Ectodermal cell (in vitro differentiated cells): ENCODE data around the gene OBSCN.

Experiments
- H3K27ac ChIP-seq: 2 replicates; pipeline ENCODE4 v1.7.0; 2013; ENCODE audit warnings: mild to moderate bottlenecking, low read depth, low read length; ENCODE audit not compliant: insufficient read depth, poor library complexity, severe bottlenecking
- H3K27me3 ChIP-seq: 2 replicates; pipeline ENCODE4 v1.7.0; 2013; ENCODE audit warnings: mild to moderate bottlenecking, low read length; ENCODE audit not compliant: insufficient read depth, control insufficient read depth, poor library complexity, severe bottlenecking
- H3K36me3 ChIP-seq: one replicate; pipeline ENCODE4 v1.7.0; 2013; ENCODE audit warnings: low read length; ENCODE audit not compliant: control insufficient read depth, insufficient read depth
- H3K4me1 ChIP-seq: one replicate; pipeline ENCODE4 v1.7.0; 2013; ENCODE audit warnings: low read length; ENCODE audit not compliant: control insufficient read depth, insufficient read depth
- H3K4me3 ChIP-seq: 2 replicates; pipeline ENCODE4 v1.7.0; 2013; ENCODE audit warnings: low read depth, low read length, control low read depth; ENCODE audit not compliant: insufficient read depth
- H3K9me3 ChIP-seq: 2 replicates; pipeline ENCODE4 v1.7.0; 2013; ENCODE audit warnings: mild to moderate bottlenecking, low read length, moderate library complexity; ENCODE audit not compliant: control insufficient read depth
- WGBS, 2 experiments: methylation state at CpG; one replicate each; pipeline ENCODE4 v1.1.7; 2013; ENCODE audit warnings: missing lambda C conversion rate in 2 of 2; 5-methylcytosine and 5-hydroxymethylcytosine counted together

Gene OBSCN

DNA sequence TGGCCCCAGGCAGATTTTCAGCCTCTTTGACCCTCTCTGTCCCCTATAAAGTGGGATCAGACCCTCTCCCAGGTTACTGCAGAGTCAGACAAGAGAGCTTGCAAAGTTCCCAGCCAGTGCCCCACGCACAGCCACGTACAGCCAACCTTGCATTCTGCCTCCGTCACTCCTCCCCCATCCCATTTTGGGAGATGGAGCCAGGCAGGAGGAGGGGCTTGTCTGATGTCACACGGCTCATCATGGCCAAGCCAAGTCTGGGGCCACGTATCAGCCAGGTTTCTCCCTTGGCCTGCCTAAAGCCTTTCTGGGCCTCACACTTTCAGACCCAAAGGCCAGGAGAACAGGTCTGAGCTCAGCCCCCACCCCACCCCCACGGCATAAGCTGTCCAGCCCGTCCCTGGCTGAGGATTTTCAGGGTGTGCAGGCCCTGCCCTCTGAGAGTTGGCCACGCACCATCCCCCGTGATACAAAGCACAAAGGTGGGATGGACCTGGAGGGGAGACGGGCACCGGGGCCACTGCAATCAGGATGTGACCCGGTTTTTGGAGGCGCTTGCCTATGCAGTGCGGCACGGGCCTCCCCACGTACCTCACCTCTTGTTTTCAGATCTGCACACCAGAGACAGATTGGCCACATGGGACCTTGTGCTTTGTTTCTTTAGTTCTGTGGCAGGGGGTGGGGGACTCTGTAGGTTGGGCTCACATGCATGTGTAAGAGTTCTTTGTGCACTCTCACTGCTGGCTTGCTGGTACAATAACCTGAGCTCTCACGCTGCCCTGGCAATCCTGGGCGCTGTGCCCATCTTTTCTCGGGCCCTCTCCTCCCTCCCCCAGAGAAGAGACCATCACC, 151.1 kb downstream of the OBSCN start:
- no peaks in the 10 kb centered on the region for H3K27me3 ChIP-seq
- H3K36me3 ChIP-seq = no peaks in the 10 kb centered on the region

DNA sequence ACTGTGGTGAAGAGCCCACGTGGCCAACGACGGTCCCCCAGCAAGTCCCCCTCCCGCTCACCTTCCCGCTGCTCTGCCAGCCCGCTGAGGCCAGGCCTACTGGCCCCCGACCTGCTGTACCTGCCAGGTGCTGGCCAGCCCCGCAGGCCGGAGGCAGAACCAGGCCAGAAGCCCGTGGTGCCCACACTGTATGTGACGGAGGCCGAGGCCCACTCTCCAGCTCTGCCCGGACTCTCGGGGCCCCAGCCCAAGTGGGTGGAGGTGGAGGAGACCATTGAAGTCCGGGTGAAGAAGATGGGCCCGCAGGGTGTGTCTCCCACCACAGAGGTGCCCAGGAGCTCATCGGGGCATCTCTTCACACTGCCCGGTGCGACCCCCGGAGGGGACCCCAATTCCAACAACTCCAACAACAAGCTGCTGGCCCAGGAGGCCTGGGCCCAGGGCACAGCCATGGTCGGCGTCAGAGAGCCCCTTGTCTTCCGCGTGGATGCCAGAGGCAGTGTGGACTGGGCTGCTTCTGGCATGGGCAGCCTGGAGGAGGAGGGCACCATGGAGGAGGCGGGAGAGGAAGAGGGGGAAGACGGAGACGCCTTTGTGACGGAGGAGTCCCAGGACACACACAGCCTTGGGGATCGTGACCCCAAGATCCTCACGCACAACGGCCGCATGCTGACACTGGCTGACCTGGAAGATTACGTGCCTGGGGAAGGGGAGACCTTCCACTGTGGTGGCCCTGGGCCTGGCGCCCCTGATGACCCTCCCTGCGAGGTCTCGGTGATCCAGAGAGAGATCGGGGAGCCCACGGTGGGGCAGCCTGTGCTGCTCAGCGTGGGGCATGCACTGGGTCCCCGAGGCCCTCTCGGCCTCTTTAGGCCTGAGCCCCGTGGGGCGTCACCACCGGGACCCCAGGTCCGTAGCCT, 152.0 kb downstream of the OBSCN start:
- Histone ChIP-seq H3K4me3 (no peak overlapping the region), H3K4me1 (no peaks in the 10 kb centered on the region), H3K36me3 (no peaks in the 10 kb centered on the region), H3K27me3 (no peaks in the 10 kb centered on the region), H3K27ac (no peak overlapping the region), H3K9me3 (no peaks in the 10 kb centered on the region)
- 92 to 93% methylated on average over 45 of the region's 45 CpGs for WGBS, 2 experiments

More for the DNA sequence above, 151.1 kb downstream of the OBSCN start:
- 91 to 92% methylated on average over 19 of the region's 19 CpGs for WGBS, 2 experiments
- Histone ChIP-seq H3K4me3 (no peak overlapping the region), H3K27ac (no peak overlapping the region), H3K9me3 (no peaks in the 10 kb centered on the region), H3K4me1 (no peaks in the 10 kb centered on the region)

GRCh38 chr1:228360533-228361313, 152.9 kb downstream of the OBSCN start:
- Histone ChIP-seq H3K27ac (no peak overlapping the region), H3K4me1 (no peaks in the 10 kb centered on the region), H3K9me3 (no peaks in the 10 kb centered on the region), H3K36me3 (no peaks in the 10 kb centered on the region), H3K4me3 (no peak overlapping the region), H3K27me3 (no peaks in the 10 kb centered on the region)
- 93 to 94% methylated on average over 19 of the region's 19 CpGs for WGBS, 2 experiments

DNA sequence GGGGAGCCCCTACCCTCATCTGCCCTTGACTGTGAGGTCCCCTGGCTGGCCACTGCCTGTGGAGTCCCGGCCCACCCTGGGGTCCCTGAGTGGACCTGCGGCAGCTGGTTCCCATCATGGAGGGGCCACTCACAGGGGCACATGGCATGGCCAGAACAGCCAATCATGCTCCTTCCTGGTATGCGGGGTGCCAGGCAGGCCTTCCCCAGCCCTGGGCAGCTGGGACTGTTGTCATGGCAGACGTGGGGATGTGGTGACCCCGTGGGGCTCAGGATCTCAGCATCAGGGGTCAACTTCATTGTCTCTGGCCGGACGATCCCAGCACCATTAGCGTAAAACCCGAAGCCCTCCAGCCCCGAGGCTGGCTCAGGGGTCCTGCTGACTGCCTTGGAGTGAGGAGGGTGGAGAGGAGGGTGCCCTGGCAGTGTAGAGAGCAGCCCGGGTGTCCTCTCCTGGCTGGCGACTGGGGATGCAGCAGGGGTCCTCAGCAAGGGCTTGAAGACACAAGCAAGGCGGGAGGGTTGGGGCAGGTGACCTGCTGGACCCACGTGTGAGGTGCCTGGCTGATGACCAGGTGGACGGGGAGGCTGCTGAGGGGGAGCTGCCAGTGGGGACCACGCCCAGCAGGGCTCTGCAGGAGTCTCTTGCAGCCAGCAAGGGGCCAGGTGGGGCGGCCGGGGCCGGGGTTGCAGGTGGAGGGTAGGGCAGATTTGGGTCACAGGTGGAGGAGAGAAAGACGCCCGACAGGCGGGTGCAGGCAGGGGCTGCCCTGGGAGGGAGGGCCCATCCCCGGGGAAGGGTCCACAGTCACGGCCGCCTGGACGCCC, 153.7 kb downstream of the OBSCN start:
- Histone ChIP-seq H3K4me3 (no peak overlapping the region), H3K27ac (no peak overlapping the region), H3K36me3 (no peaks in the 10 kb centered on the region), H3K27me3 (no peaks in the 10 kb centered on the region), H3K4me1 (no peaks in the 10 kb centered on the region), H3K9me3 (no peaks in the 10 kb centered on the region)
- 90 to 92% methylated on average over 26 of the region's 26 CpGs for WGBS, 2 experiments

DNA sequence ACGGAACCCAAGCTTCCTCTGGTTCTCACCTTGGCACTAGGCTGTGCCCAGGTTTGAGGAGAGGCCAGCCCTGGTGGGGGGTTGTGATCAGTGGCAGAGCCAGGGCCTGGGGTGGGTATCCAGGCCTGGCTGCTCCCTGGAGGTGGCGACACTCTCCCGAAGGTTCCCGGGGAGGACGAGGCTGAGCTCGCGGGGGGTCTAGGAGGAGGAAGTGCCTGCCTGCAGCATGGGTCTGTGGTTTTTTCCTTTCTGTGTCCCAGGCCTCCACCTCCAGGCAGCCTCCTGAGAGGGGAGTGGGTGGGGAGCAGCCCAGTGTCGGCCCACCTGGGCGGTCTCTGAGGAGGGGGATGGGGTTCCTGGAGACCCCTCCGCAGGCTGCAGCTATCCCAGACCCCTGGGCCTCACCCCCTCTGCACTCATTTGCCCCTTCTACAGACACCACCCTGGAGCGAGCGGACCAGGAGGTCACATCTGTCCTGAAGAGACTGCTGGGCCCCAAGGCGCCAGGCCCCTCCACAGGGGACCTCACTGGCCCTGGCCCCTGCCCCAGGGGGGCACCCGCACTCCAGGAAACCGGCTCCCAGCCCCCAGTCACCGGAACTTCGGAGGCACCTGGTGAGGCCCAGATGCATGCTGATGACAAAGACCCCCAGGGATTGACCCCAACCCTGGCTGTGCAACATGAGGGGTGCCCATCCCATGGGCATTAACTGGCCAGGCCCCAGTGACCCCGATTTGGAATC, 154.5 kb downstream of the OBSCN start:
- no peak overlapping the region for H3K27ac ChIP-seq
- H3K36me3 ChIP-seq = no peaks in the 10 kb centered on the region
- H3K9me3 ChIP-seq = no peaks in the 10 kb centered on the region
- 90 to 91% methylated on average over 18 of the region's 18 CpGs for WGBS, 2 experiments
- H3K4me1 ChIP-seq = no peaks in the 10 kb centered on the region
- no peak overlapping the region for H3K4me3 ChIP-seq
- no peaks in the 10 kb centered on the region for H3K27me3 ChIP-seq

DNA sequence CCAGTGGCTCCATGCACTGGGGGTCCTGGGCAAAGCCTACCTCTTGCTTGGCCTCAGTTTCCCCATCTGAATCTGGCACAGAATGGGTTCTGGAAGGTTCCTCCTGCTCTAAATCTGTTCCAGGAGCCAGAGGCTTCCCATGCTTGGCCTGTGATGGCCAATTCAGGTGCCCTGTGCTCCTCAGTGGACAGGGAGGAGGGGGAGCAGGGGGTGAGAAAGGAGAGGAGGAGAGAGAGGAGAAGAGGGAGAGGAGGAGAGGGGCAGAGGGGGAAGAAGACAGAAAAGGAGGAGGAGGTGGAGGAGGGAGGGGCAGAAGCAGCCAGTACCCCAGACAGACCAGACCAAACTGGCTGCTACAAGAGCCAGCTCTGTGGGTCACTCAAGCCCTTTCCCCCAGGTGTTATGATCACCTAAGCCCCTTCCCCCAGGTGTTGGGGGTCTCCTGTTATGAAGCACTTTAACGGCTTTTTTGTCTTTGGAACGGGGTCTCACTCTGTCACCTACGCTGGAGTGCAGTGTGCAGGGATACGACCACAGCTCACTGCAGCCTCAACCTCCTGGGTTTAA, 155.1 kb downstream of the OBSCN start:
- no peak overlapping the region for H3K27ac ChIP-seq
- no peaks in the 10 kb centered on the region for H3K36me3 ChIP-seq
- H3K27me3 ChIP-seq = no peaks in the 10 kb centered on the region
- H3K9me3 ChIP-seq = no peaks in the 10 kb centered on the region
- WGBS, 2 experiments = 88 to 94% methylated on average over 4 of the region's 4 CpGs
- H3K4me3 ChIP-seq = no peak overlapping the region
- no peaks in the 10 kb centered on the region for H3K4me1 ChIP-seq

- 72 to 73% methylated on average over 9 of the region's 9 CpGs for WGBS, 2 experiments
- no peaks in the 10 kb centered on the region for H3K9me3 ChIP-seq
- no peak overlapping the region for H3K27ac ChIP-seq
- H3K36me3 ChIP-seq = no peaks in the 10 kb centered on the region
- H3K27me3 ChIP-seq = no peaks in the 10 kb centered on the region
- H3K4me1 ChIP-seq = no peaks in the 10 kb centered on the region
- no peak overlapping the region for H3K4me3 ChIP-seq
Measured at GRCh38 chr1:228363686-228364067, 155.8 kb downstream of the OBSCN start.

GRCh38 chr1:228364068-228364705, 156.3 kb downstream of the OBSCN start:
- 83 to 84% methylated on average over 12 of the region's 12 CpGs for WGBS, 2 experiments
- Histone ChIP-seq H3K27ac (no peak overlapping the region), H3K36me3 (no peaks in the 10 kb centered on the region), H3K27me3 (no peaks in the 10 kb centered on the region), H3K4me3 (no peak overlapping the region), H3K9me3 (no peaks in the 10 kb centered on the region), H3K4me1 (no peaks in the 10 kb centered on the region)
